ENCODE data around the gene CIC. TPM values are rescaled to one million over a fixed set of nuclear protein-coding genes. Genes with fewer than 3 reads are reported as not detected.

The CIC gene
- total and polyA plus RNA-seq, 2 of the 13 experiments (the other 11 are each of a cell fraction or from before 2014, with no cell fraction given): 5.9 to 8.0 TPM

GRCh38 chr19:42254850-42255765 lies 13.9 kb upstream of the CIC start, which contains the start of gene ERF (continued):
- TF ChIP-seq, protein P1, sequence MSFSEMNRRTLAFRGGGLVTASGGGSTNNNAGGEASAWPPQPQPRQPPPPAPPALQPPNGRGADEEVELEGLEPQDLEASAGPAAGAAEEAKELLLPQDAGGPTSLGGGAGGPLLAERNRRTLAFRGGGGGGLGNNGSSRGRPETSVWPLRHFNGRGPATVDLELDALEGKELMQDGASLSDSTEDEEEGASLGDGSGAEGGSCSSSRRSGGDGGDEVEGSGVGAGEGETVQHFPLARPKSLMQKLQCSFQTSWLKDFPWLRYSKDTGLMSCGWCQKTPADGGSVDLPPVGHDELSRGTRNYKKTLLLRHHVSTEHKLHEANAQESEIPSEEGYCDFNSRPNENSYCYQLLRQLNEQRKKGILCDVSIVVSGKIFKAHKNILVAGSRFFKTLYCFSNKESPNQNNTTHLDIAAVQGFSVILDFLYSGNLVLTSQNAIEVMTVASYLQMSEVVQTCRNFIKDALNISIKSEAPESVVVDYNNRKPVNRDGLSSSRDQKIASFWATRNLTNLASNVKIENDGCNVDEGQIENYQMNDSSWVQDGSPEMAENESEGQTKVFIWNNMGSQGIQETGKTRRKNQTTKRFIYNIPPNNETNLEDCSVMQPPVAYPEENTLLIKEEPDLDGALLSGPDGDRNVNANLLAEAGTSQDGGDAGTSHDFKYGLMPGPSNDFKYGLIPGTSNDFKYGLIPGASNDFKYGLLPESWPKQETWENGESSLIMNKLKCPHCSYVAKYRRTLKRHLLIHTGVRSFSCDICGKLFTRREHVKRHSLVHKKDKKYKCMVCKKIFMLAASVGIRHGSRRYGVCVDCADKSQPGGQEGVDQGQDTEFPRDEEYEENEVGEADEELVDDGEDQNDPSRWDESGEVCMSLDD (CRISPR knock-in tag; IDR thresholded peaks at IDR 0.05; ENCODE audit: borderline replicate concordance): 0 out of 2 replicates have a peak, but pooled peaks have one; percentile 49
- TF ChIP-seq ZNF577 (CRISPR knock-in tag; IDR thresholded peaks at IDR 0.05; ENCODE audit: borderline replicate concordance, low read depth) (no peak), ATRX (CRISPR knock-in tag; IDR thresholded peaks at IDR 0.05; ENCODE audit: borderline replicate concordance) (no peak), YEATS4 (CRISPR knock-in tag; IDR thresholded peaks at IDR 0.05; ENCODE audit: borderline replicate concordance) (no peak), GTF3A (CRISPR knock-in tag; conservative IDR thresholded peaks at IDR 0.05) (no peak), HIVEP1 (CRISPR knock-in tag; IDR thresholded peaks at IDR 0.05) (no peak), ZNF296 (CRISPR knock-in tag; conservative IDR thresholded peaks at IDR 0.05) (no peak), SP4 (CRISPR knock-in tag; IDR thresholded peaks at IDR 0.05) (peak; percentile 61; the same call in 1 of the 2 replicates), LCORL (IDR thresholded peaks at IDR 0.05) (no peak), LCORL (CRISPR knock-in tag; IDR thresholded peaks at IDR 0.05) (no peak), ARNT2 (CRISPR knock-in tag; IDR thresholded peaks at IDR 0.05; ENCODE audit: low read depth) (peak; percentile 42; the same call in 1 of the 2 replicates), PATZ1 (CRISPR knock-in tag; IDR thresholded peaks at IDR 0.05) (peak; percentile 91)
- TF ChIP-seq, protein P2, sequence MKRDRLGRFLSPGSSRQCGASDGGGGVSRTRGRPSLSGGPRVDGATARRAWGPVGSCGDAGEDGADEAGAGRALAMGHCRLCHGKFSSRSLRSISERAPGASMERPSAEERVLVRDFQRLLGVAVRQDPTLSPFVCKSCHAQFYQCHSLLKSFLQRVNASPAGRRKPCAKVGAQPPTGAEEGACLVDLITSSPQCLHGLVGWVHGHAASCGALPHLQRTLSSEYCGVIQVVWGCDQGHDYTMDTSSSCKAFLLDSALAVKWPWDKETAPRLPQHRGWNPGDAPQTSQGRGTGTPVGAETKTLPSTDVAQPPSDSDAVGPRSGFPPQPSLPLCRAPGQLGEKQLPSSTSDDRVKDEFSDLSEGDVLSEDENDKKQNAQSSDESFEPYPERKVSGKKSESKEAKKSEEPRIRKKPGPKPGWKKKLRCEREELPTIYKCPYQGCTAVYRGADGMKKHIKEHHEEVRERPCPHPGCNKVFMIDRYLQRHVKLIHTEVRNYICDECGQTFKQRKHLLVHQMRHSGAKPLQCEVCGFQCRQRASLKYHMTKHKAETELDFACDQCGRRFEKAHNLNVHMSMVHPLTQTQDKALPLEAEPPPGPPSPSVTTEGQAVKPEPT (CRISPR knock-in tag; IDR thresholded peaks at IDR 0.05; ENCODE audit: low read depth): peak; percentile 64; the same call in 1 of the 2 replicates
